ENCODE measurements around the gene IFNA17.
"Not testable (repeated sequence)": the region's sequence is repeated elsewhere in the genome, so short reads cannot be mapped to it uniquely, and the experiment has no call there.

Gene IFNA17

GRCh38 chr9:21212160-21212559 lies 15.9 kb downstream of the IFNA17 start:
- not testable (repeated sequence) for DNase-seq (ENCODE audit: extremely low read depth in 1 of 2, low read depth in 1 of 2)

DNA sequence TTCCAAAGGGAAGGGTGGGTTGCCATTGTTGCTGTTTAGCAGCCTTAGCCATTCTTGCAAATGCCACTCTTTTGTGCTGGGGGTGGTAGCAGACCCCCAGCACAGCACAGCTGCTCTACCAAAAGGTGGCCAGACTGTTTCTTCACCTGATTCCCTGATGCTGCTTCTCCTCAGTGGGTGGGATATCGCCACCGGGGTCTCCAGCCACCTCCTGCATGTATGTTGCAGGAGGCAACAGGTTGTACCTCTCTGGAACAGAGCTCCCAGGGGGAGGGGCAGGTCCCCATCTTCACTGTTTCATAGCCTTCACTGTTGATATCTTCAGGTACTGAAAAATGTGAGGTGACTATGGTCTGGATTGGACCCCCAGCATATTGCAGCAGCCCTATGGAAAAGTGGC lies 17.2 kb downstream of the IFNA17 start:
- not testable (repeated sequence) for DNase-seq (ENCODE audit: extremely low read depth in 1 of 2, low read depth in 1 of 2)

- DNase-seq (ENCODE audit: extremely low read depth in 1 of 2, low read depth in 1 of 2) = no peak
Observed at GRCh38 chr9:21210311-21210710, 17.7 kb downstream of the IFNA17 start.

DNA sequence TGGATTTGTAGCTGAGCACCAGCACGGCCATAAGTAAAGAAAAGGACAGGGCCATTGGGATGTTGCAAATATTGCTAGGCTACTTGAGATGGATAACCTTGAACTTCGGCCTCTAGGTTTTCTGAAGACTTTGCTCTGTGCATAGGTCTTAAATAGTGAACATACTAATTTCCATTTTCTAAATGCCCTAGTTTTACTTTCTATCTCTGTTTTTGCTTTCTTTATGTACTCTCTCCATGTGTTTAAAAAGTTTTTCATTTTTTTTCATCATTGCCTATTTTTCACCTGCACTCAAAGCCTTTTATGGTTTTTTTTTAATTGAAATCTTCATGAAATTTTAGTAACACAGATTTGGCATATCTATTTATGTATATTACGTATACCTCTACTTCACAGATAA lies 21.0 kb downstream of the IFNA17 start, which contains the start of gene IFNA10:
TSS of gene IFNA10 (minus strand) at position 101 of the 400 bp plus-strand sequence. CDS start at position 55, 46 bp downstream.
- DNase-seq (ENCODE audit: extremely low read depth in 1 of 2, low read depth in 1 of 2) = not testable (repeated sequence)

DNA sequence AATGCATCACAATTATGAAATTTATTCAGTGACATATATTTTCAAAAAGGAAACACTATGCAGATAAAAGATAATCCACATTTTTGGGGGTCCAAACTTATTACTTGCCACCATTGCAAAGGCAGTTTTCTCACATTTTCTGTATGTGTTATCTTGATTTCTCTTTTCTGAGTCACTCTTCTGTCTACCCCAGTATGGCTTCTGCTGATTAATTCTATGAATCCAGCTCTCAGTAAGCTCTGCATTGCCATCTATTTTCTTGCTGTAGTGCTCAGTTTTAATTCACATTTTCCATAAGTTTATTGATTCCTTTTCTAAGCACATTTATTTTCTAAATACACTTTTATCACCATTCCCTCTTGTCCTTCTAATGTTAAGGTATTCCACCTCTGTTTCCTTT lies 22.8 kb downstream of the IFNA17 start:
- DNase-seq (ENCODE audit: extremely low read depth in 1 of 2, low read depth in 1 of 2) = no peak

- DNase-seq (ENCODE audit: extremely low read depth in 1 of 2, low read depth in 1 of 2) = not testable (repeated sequence)
Observed at GRCh38 chr9:21202105-21202504, 25.9 kb downstream of the IFNA17 start, which contains the start of gene IFNA7. IFNA7 (minus strand) TSS chr9:21202205; CDS start chr9:21202165, 40 bp downstream.

DNA sequence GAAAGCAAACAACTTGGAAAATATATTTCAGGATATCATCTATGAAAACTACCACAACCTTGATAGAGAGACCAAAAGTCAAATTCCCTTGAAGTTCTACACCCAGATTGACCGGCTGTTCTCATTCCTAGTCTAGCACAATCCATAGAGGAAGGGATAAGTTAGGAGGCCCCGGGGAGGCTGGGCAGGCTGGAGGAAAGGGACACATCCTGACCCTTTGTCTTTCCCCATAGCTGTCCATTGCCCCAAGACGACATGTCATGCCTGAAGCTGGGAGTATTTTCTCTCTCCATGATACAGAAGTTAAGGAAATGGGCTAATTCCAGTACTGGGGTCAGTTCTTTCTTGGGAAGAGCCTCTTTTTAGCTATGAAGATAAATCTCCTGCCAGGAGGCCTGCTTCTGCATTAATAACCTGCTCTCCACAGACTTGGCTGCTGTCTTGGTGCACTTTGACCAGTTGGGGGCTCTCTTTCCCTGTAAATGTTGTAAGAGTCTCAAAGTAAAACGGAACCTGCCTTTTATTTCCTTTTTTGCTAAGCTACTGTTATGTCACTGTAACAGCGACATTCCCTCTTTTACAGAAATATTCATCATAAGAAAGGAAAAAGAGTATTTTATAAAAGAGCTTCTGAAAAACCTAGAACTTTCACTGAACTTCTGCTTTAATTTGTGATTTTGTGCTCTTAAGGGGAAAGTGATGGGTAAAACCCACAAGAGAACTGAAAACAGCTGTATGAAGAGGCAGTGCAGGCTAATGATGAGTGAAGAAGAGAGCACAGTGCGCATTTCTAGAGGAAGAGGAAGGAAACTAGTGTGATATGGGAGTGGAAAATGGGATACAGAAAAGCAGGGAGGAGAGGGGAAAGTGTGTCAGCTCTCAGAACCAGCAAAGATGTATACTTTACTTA lies 32.9 kb downstream of the IFNA17 start:
- not testable (repeated sequence) for DNase-seq (ENCODE audit: extremely low read depth in 1 of 2, low read depth in 1 of 2)

DNA sequence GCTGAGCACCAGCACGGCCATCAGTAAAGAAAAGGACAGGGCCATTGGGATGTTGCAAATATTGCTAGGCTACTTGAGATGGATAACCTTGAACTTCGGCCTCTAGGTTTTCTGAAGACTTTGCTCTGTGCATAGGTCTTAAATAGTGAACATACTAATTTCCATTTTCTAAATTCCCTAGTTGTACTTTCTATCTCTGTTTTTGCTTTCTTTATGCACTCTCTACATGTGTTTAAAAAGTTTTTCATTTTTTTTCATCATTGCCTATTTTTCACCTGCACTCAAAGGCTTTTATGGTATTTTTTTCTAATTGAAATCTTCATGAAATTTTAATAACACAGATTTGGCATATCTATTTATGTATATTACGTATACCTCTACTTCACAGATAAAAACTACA lies 40.5 kb downstream of the IFNA17 start, which contains the start of gene IFNA4:
TSS of gene IFNA4 (minus strand) at position 101 of the 400 bp plus-strand sequence. CDS start at position 45, 56 bp downstream.
- DNase-seq (ENCODE audit: extremely low read depth in 1 of 2, low read depth in 1 of 2) = not testable (repeated sequence)

- not testable (repeated sequence) for DNase-seq (ENCODE audit: extremely low read depth in 1 of 2, low read depth in 1 of 2)
Observed at GRCh38 chr9:21182810-21183736, 44.9 kb downstream of the IFNA17 start.
